Panc1 (cell line): ENCODE results near the gene RACK1. TPM values are rescaled to one million over a fixed set of nuclear protein-coding genes. Genes with fewer than 3 reads are reported as not detected.

Source experiments
- ATAC-seq: fragments of 200-7000 bp; cut with Tn5 transposase; 2 replicates; pipeline ENCODE4 v1.9.1; 2020; ENCODE audit warnings: mild to moderate bottlenecking, moderate library complexity
- BruUV-seq: library from RNA; stranded (reverse); fragments of 400-500 nt; replicated peaks from 2 replicates; lab custom pipeline; 2021; lab: Mats Ljungman, UMichigan
- CTCF ChIA-PET: fragments of 300-600 bp; sonication (Branson Sonifier 250); formaldehyde crosslinking; loops from one replicate; lab custom pipeline; 2022; ENCODE audit warnings: antibody characterized with exemption; lab: Charles Lee
- POLR2A ChIA-PET: fragments of 300-600 bp; sonication (Branson Sonifier 250); formaldehyde crosslinking; loops from one replicate; lab custom pipeline; 2022; ENCODE audit warnings: antibody characterized with exemption; lab: Charles Lee
- DNase-seq: peaks from one replicate; pipeline ENCODE4 v3.0.0-alpha.2; 2010; ENCODE audit warnings: low read depth, low spot score
- H3K27ac ChIP-seq: 2 replicates; pipeline ENCODE4 v1.5.1; 2011; ENCODE audit warnings: mild to moderate bottlenecking, low read length, inconsistent platforms
- H3K27me3 ChIP-seq: fragments of 200-500 bp; sonication (Bioruptor generic); 2 replicates; pipeline ENCODE4 v1.6.0; 2014; ENCODE audit warnings: low read length, inconsistent platforms; ENCODE audit not compliant: control insufficient read depth, insufficient read depth
- H3K36me3 ChIP-seq: fragments of 200-500 bp; sonication (Bioruptor generic); 2 replicates; pipeline ENCODE4 v1.5.1; 2014; ENCODE audit warnings: inconsistent platforms, mild to moderate bottlenecking, low read length, moderate library complexity; ENCODE audit not compliant: control insufficient read depth, insufficient read depth
- H3K4me1 ChIP-seq: 2 replicates; pipeline ENCODE4 v1.5.1; 2011; ENCODE audit warnings: inconsistent platforms, mild to moderate bottlenecking, low read length, moderate library complexity; ENCODE audit not compliant: control insufficient read depth, insufficient read depth
- H3K4me3 ChIP-seq, 2 experiments: 2 replicates each; pipeline ENCODE4 v1.5.1; 2011 to 2012; ENCODE audit warnings: low read depth in 2 of 2, low read length in 2 of 2, mild to moderate bottlenecking in 2 of 2, inconsistent platforms in 1 of 2, moderate library complexity in 1 of 2
- H3K9me3 ChIP-seq: fragments of 200-500 bp; sonication (Bioruptor generic); 2 replicates; pipeline ENCODE4 v1.5.1; 2014; ENCODE audit warnings: low read depth, mild to moderate bottlenecking, inconsistent platforms, low read length, moderate library complexity; ENCODE audit not compliant: control insufficient read depth, insufficient read depth
- CTCF ChIP-seq: fragments of 450-650 bp; IDR thresholded peaks from 2 replicates; pipeline ENCODE4 v1.5.1; 2017; ENCODE audit warnings: mild to moderate bottlenecking
- POLR2AphosphoS5 ChIP-seq: IDR thresholded peaks from 2 replicates; pipeline ENCODE4 v1.6.1; 2012; ENCODE audit warnings: mild to moderate bottlenecking, low read depth, low read length, moderate library complexity
- REST ChIP-seq, 2 experiments: IDR thresholded peaks; 2 replicates each; pipeline ENCODE4 v1.6.1; 2011 to 2012; ENCODE audit warnings: low read depth in 2 of 2, control low read depth in 1 of 2, low read length in 1 of 2, mild to moderate bottlenecking in 1 of 2, moderate library complexity in 1 of 2; ENCODE audit not compliant: insufficient read depth in 1 of 2
- SIN3A ChIP-seq: IDR thresholded peaks from 2 replicates; pipeline ENCODE4 v1.6.1; 2012; ENCODE audit warnings: low read depth, mild to moderate bottlenecking, low read length, moderate library complexity, borderline replicate concordance; ENCODE audit not compliant: insufficient read depth
- TCF7L2 ChIP-seq: IDR thresholded peaks from 2 replicates; pipeline ENCODE4 v1.6.1; 2011; ENCODE audit warnings: mild to moderate bottlenecking, low read depth, low read length, inconsistent platforms
- in situ Hi-C: cut with HindIII; loops from 2 replicates; pipeline ENCODE4 v1.10.0; 2016; ENCODE audit warnings: low sequenced_read_pairs, low pct_unique_long_range_greater_than_20kb
- intact Hi-C: fragments of 100-400 bp; cut with micrococcal nuclease; formaldehyde crosslinking; loops from one replicate; pipeline ENCODE4 v1.10.0; 2022; ENCODE audit not compliant: unreplicated experiment
- total RNA-seq: library from RNA; stranded (reverse); gene quantifications from one replicate; pipeline ENCODE4 v1.2.1, GENCODE V29; 2021; ENCODE audit not compliant: unreplicated experiment

Gene RACK1
- total RNA-seq, 1 experiment from 2014 or later, result 1,623 TPM

- ATAC-seq, result peak; percentile 2
- peaks cover 11% of the 10 kb centered on the region for H3K36me3 ChIP-seq
- intact Hi-C loops (no loop called here), in situ Hi-C loops (no loop called here)
- ChIA-PET CTCF (no interaction called here), POLR2A (interaction anchor here (0.6 to 1.3 kb wide), 2 partner anchors 15 to 145 kb away, joined by 3 read pairs; no protein-coding TSS in a partner anchor)
- DNase-seq, result no peak
- H3K4me3 ChIP-seq, result peak overlapping the region; percentile 71 to 78
- no peaks in the 10 kb centered on the region for H3K9me3 ChIP-seq
- TF ChIP-seq TCF7L2, result no peak
- TF ChIP-seq CTCF, result no peak
- TF ChIP-seq SIN3A, result no peak
- TF ChIP-seq REST (IDR thresholded peaks at IDR 0.05; ENCODE audit: insufficient read depth in 1 of 2, low read depth in 2 of 2, low read length in 1 of 2), result no peak
- no peak for TF ChIP-seq POLR2AphosphoS5
- no peaks in the 10 kb centered on the region for H3K27me3 ChIP-seq
- peak overlapping the region; percentile 90 for H3K27ac ChIP-seq
- TSS peak; percentile 80 for BruUV-seq
- peaks cover 26% of the 10 kb centered on the region for H3K4me1 ChIP-seq
Observed at GRCh38 chr5:181259974-181260719, 16.4 kb upstream of the RACK1 start.

GRCh38 chr5:181259283-181259682 is 15.6 kb upstream of the RACK1 start:
- intact Hi-C loops, result no loop called here
- in situ Hi-C loops, result no loop called here
- DNase-seq, result no peak
- no peaks in the 10 kb centered on the region for H3K9me3 ChIP-seq
- H3K27ac ChIP-seq, result peak overlapping the region; percentile 90
- ATAC-seq, result no peak
- CTCF ChIA-PET, result no interaction called here
- POLR2A ChIA-PET, result interaction anchor here (0.6 kb wide), 1 partner anchor 144 kb away, joined by 3 read pairs; no protein-coding TSS in a partner anchor
- no peaks in the 10 kb centered on the region for H3K27me3 ChIP-seq
- peaks cover 31% of the 10 kb centered on the region for H3K4me1 ChIP-seq
- no TSS peak for BruUV-seq
- peaks cover 11% of the 10 kb centered on the region for H3K36me3 ChIP-seq
- peak overlapping the region; percentile 71 to 78 for H3K4me3 ChIP-seq
- TF ChIP-seq REST (IDR thresholded peaks at IDR 0.05; ENCODE audit: insufficient read depth in 1 of 2, low read depth in 2 of 2, low read length in 1 of 2), result no peak
- TF ChIP-seq POLR2AphosphoS5, result no peak; the same call in 1 of the 2 replicates
- TF ChIP-seq TCF7L2, result no peak
- TF ChIP-seq CTCF, result no peak
- TF ChIP-seq SIN3A, result no peak
